ENCODE measurements around the gene SPC25. TPM values are rescaled to one million over a fixed set of nuclear protein-coding genes. Genes with fewer than 3 reads are reported as not detected.

The SPC25 gene
- total RNA-seq, 1 experiment from 2014 or later, result 29.8 TPM

DNA sequence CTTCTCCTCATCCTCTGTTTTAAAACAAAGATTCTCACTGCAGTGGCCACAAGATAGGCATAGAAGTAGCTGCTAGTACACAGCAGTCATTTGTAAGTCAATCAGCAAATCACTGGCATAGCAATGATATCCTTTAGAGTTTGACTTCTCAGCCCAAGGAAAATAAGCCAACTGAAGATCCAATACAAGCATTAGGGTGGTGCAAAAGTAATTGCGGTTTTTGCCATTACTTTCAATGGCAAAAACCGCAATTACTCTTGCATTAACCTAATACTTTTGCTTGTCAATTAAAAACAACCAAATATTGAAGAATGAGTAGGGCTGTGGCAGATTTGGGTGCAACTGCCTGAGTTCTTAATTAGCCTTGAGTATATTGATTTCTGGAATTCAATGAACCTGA lies 13.7 kb upstream of the SPC25 start (continued):
- no peak for TF ChIP-seq CTCF (IDR thresholded peaks at IDR 0.05 in 2 of 3, conservative IDR thresholded peaks at IDR 0.05 in 1 of 3; ENCODE audit: borderline replicate concordance in 1 of 3, insufficient read depth in 1 of 3, low read depth in 2 of 3, low read length in 2 of 3)
- TF ChIP-seq YY1 (IDR thresholded peaks at IDR 0.05; ENCODE audit: extremely low read depth, insufficient replicate concordance, low read depth, low read length), result no peak
- no peak for TF ChIP-seq RAD21 (IDR thresholded peaks at IDR 0.05; ENCODE audit: low read depth)

- RAD21 ChIA-PET (ENCODE audit: low non-redundant PET in 1 of 2, low total read pairs in 2 of 2, uncharacterized antibody in 2 of 2, unreplicated experiment in 2 of 2), result no interaction called here
- no peaks in the 10 kb centered on the region for H3K27me3 ChIP-seq (ENCODE audit: insufficient read depth, low read length)
- ATAC-seq (no peak), DNase-seq (ENCODE audit: low read depth, low spot score) (no peak)
- no peaks in the 10 kb centered on the region for H3K9me3 ChIP-seq (ENCODE audit: control insufficient read depth in 1 of 2, insufficient read depth in 1 of 2, low read depth in 1 of 2, low read length in 2 of 2)
- no peak for TF ChIP-seq RAD21 (IDR thresholded peaks at IDR 0.05; ENCODE audit: low read depth)
- TF ChIP-seq ZNF274 (IDR thresholded peaks at IDR 0.05; ENCODE audit: low read depth, low read length), result no peak
- TF ChIP-seq FOSL1 (IDR thresholded peaks at IDR 0.05; ENCODE audit: low read depth), result no peak
- TF ChIP-seq POLR2A (IDR thresholded peaks at IDR 0.05; ENCODE audit: borderline replicate concordance, extremely low read depth, insufficient read depth, insufficient read length), result no peak
- TF ChIP-seq ATF3 (IDR thresholded peaks at IDR 0.05), result no peak
- no peak for TF ChIP-seq ZFX (IDR thresholded peaks at IDR 0.05)
- TF ChIP-seq MAX (IDR thresholded peaks at IDR 0.05), result no peak
- TF ChIP-seq CEBPB (IDR thresholded peaks at IDR 0.05; ENCODE audit: low read depth), result no peak
- no peak for TF ChIP-seq SP1 (IDR thresholded peaks at IDR 0.05; ENCODE audit: low read depth)
- TF ChIP-seq, protein P1, sequence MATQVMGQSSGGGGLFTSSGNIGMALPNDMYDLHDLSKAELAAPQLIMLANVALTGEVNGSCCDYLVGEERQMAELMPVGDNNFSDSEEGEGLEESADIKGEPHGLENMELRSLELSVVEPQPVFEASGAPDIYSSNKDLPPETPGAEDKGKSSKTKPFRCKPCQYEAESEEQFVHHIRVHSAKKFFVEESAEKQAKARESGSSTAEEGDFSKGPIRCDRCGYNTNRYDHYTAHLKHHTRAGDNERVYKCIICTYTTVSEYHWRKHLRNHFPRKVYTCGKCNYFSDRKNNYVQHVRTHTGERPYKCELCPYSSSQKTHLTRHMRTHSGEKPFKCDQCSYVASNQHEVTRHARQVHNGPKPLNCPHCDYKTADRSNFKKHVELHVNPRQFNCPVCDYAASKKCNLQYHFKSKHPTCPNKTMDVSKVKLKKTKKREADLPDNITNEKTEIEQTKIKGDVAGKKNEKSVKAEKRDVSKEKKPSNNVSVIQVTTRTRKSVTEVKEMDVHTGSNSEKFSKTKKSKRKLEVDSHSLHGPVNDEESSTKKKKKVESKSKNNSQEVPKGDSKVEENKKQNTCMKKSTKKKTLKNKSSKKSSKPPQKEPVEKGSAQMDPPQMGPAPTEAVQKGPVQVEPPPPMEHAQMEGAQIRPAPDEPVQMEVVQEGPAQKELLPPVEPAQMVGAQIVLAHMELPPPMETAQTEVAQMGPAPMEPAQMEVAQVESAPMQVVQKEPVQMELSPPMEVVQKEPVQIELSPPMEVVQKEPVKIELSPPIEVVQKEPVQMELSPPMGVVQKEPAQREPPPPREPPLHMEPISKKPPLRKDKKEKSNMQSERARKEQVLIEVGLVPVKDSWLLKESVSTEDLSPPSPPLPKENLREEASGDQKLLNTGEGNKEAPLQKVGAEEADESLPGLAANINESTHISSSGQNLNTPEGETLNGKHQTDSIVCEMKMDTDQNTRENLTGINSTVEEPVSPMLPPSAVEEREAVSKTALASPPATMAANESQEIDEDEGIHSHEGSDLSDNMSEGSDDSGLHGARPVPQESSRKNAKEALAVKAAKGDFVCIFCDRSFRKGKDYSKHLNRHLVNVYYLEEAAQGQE (IDR thresholded peaks at IDR 0.05; ENCODE audit: low read depth), result no peak
- no peak for TF ChIP-seq TCF7L2 (IDR thresholded peaks at IDR 0.05; ENCODE audit: borderline replicate concordance, extremely low read depth, insufficient read depth, insufficient read length)
- TF ChIP-seq EZH2phosphoT487 (IDR thresholded peaks at IDR 0.05; ENCODE audit: borderline replicate concordance), result no peak
- no peak for TF ChIP-seq CTCF (IDR thresholded peaks at IDR 0.05 in 2 of 3, conservative IDR thresholded peaks at IDR 0.05 in 1 of 3; ENCODE audit: borderline replicate concordance in 1 of 3, insufficient read depth in 1 of 3, low read depth in 2 of 3, low read length in 2 of 3)
- no peak for TF ChIP-seq SIN3A (IDR thresholded peaks at IDR 0.05; ENCODE audit: low read depth)
- TF ChIP-seq EZH2 (IDR thresholded peaks at IDR 0.05), result no peak
- no peak for TF ChIP-seq CBX3 (IDR thresholded peaks at IDR 0.05; ENCODE audit: low read depth)
- TF ChIP-seq ELF1 (IDR thresholded peaks at IDR 0.05; ENCODE audit: borderline replicate concordance, low read depth), result no peak
- no peak for TF ChIP-seq SRF (IDR thresholded peaks at IDR 0.05; ENCODE audit: low read depth)
- H3K79me2 ChIP-seq (ENCODE audit: insufficient read depth, low read length), result no peaks in the 10 kb centered on the region
- no peak within 1 kb of the TSS for H3K4me3 ChIP-seq (replicated peaks in 1 of 2; ENCODE audit: low read depth in 1 of 2, low read length in 2 of 2)
- BruUV-seq (replicated peaks), result no TSS peak
- no peaks in the 10 kb centered on the region for H3K4me1 ChIP-seq (ENCODE audit: control insufficient read depth in 1 of 2, insufficient read depth in 2 of 2, low read length in 2 of 2)
- no peak within 1 kb of the TSS for H2AFZ ChIP-seq (ENCODE audit: low read depth, low read length, poor library complexity, severe bottlenecking)
- no peak within 1 kb of the TSS for H3K4me2 ChIP-seq (ENCODE audit: low read length)
- no peaks in the 10 kb centered on the region for H3K9me2 ChIP-seq (ENCODE audit: insufficient read depth)
- intact Hi-C loops (cut with micrococcal nuclease), result no loop called here
- CTCF ChIA-PET, result no interaction called here
- H4K20me1 ChIP-seq (ENCODE audit: insufficient read depth), result no peaks in the 10 kb centered on the region
- H3K9ac ChIP-seq (ENCODE audit: low read length), result no peak within 1 kb of the TSS
- H3K36me3 ChIP-seq (ENCODE audit: control insufficient read depth in 1 of 2, insufficient read depth in 2 of 2, low read length in 2 of 2), result no peaks in the 10 kb centered on the region
- POLR2A ChIA-PET, result no interaction called here
- H3K27ac ChIP-seq (ENCODE audit: low read depth, low read length), result no peak within 1 kb of the TSS
These were observed 10.8 kb upstream of the SPC25 start, which contains the start of gene G6PC2 for GRCh38 chr2:168901003-168901402. Gene G6PC2 (plus strand): TSS chr2:168901291. CDS start chr2:168901332, 41 bp downstream.

Measured in HCT116 (cell line).